GM21390 (cell line): Measurements from ENCODE around the gene FRMD4A.
"Not testable (repeated sequence)": the region's sequence is repeated elsewhere in the genome, so short reads cannot be mapped to it uniquely, and the experiment has no call there.

Source experiments
- ATAC-seq: cut with Tn5 transposase; IDR thresholded peaks from one replicate; pipeline ENCODE4 v1.9.1; 2021; ENCODE audit not compliant: unreplicated experiment

FRMD4A gene

DNA sequence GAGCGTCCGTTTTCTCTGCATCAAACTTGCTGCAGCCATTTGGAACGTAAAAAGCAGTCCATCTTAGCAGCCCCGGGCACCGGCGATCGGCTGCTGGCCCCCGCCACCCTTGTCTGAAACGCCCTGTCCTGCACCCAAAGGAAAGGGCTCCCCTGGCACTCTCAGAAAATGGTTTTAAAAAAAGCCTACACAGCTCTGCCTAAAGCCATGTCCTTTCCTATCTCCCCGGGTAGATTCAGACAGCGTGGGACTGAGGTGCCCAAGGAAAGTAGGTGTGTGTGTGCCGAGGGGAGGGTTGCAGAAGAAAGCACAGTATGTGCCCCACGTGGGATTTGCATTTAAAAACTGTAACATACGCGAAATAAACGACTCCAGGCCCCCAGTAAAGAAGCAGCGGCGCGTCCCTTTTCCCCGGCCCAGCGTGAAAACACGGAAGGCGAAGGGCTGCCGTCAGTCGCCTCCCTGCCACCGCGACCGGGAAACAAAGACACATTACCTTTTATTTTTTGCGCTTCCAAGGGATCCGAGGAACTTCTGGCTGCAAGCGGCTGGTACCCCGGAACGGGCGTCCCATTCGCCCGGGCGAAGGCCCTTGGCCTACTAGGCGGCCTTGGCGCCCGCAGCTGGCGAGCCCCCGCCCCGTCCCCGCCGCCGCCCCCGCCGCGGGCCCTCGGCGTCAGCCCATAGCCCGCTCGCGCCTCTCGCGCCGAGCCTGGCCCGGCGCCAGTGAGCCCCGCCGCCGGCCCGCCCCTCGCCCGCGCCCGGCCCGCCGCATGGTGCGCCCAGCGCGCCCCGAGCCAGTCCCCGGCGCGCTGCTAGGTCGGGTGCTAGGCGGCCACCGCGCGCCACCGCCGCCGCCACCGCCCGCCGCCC lies 439.4 kb downstream of the FRMD4A start:
- ATAC-seq = no peak

DNA sequence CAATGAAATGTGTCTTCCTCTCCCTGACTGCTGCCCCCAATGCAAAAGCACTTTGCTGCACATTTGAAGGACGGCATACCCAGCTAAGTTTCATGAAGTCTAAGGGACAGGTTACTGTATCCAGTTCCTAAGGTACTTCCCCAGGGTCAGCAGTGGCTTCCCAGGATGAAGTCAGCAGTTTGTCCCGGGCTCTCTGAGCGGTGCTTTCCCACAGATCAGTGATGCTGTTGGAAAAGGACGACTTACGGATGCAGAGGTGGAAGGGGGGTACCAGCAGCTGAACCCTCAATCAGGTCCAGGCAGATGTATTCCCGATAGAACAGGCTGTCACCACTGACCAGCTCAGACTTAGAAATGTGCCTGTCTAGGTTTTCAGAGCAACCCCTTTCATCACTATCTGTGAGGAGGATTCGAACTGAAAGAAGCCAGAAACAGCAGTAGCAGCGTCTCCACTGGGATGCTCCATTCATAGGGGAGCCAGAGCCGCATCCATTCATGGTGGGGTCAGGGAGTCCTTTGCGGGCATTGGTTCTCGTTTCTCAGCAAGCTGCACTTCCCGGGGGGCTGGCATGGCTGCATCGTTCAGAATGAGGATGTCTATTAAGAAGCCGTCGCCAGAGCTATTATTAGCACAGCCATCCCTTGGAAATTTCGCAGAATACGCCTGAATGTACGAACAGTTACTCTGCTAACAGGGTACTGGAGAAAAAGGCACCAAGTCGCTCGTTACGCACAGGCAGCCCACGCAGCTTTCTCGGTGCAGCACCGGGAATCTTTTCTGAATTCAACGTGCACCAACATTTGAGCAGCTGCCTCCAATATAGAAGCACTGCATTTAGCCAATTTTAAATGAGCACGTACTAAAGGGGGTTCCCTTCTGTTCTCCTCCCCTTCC lies 440.2 kb downstream of the FRMD4A start:
- no peak for ATAC-seq

DNA sequence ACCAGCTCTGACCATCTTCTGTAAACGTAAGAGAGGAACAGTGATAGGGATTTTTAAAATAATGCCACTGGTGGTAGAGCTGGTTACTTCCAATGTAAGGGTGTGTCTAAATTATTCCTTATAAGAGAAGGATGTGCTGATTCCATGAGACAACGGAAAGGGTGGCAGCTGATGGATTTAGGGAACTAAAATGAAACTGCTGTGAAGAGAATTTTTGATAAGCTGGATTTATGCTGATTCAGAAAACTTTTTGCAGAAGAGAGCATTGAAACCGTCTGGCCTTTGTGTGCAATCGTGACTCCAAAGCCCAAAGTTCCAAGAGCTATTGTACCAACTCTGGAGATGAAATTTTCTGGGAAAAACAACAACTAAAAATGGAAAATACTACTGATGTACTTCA lies 443.0 kb downstream of the FRMD4A start:
- ATAC-seq = no peak

DNA sequence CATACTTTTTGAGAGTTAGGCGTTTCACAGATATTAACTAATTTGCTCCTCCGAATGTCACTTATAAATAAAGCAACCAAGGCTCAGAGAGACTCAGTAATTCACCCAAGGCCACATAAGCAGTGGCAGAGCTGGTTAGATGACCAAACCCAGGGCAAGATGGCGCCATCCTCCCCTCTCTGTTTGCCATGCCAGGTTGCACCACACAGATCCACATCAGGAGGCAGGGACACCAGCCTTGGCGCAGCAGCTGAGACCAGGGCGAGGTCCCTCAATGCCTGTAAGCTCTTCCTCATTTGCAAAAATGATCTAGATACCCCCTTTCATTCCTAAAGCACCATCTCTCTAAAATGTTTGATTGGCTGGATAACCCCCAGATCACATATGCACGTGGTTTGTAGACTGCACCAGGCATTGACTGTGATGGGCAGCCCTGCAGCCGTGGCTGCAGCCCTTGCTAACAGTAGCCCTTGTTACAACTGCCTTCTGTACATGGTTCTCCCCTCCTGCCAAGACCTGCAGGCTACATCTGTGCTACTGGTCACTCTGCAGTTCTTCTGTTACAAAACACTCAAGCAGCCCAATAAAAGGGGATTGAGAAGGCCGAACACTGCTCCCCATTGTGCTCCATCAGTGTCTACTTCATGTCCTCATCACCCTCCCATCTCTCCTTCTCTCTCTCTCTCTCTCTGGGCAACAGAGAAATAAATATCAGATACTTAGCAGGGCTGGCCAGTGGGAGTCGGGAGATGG lies 445.3 kb downstream of the FRMD4A start:
- ATAC-seq = no peak

DNA sequence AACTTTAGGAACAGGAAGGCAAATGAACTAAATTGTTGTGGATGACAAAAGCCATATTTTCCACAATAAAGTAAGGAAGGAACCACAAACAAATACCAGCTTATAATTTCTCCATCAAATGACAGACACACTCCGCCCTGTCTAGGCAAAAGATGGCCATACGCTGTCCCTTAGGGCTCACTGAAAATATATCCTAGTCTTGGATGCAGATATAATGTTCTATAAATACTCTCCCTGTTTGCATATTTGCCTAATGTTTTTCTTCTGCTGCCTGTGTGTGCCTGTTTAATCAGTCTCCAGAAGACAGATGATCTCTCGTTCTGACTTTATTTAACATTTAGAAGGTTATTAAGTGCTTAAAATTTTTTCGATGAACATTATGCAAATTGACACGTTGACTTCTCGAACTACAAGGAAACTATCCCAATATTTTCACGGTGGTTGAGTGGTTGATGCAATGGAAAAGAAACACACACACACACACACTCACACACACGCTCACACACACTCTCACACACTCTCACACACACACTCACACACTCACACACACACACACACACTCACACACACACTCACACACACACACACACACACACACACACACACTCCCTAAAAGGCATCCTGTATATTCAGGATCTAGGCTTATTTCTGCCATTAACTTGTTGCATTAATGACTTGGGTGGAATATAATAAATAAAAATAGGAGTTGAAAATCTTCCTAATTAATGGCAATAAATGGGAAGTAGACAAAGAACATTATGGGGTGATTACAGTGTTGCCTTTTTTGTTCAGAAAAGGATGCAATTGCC lies 446.9 kb downstream of the FRMD4A start:
- ATAC-seq = no peak

DNA sequence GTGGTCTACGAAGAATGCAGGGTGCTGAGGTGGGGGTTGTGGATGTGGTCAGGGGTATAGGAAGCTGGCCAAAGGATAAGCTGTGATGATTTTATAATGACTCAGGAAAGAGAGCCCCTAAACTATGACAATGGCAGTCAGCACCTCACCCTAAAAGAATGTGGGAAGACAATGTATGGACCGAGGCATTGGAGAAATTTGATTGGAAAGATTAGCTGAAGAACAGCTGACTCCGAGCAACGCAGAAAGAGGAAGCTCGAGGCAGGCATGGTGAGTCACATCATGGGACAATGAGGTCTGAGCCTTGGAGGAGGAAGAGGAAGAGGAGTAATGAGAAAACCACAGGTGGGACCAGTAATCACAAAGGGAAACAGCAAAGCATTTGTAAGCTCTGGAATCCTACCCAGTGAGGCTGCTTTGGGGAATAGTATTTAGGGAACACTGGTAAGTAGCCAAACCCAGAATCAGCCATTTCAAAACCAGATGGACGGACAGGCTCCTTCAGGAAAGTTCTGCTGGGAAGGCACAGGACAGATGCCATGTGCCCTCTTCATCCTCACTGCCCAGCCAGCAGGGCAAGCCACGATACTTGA lies 448.5 kb downstream of the FRMD4A start:
- no peak for ATAC-seq

DNA sequence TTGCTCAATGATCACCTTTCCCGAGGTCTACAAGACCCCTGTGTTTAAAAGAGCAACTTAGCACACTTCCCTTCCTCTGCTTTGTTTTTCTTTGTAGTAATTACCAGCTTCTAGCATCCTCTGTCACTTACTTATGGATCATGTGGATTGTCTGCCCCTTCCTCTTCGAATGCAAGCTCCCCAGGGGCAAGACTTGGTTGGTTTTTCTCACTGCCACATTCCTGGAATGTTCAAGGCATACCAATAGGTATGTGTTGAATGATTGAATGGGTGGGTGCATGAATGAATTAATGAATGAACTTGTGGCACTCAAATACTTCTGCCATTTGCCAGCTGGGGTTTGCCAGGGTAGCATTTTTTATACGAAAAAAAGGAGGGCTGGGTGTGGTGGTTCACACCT lies 450.0 kb downstream of the FRMD4A start:
- ATAC-seq = no peak

DNA sequence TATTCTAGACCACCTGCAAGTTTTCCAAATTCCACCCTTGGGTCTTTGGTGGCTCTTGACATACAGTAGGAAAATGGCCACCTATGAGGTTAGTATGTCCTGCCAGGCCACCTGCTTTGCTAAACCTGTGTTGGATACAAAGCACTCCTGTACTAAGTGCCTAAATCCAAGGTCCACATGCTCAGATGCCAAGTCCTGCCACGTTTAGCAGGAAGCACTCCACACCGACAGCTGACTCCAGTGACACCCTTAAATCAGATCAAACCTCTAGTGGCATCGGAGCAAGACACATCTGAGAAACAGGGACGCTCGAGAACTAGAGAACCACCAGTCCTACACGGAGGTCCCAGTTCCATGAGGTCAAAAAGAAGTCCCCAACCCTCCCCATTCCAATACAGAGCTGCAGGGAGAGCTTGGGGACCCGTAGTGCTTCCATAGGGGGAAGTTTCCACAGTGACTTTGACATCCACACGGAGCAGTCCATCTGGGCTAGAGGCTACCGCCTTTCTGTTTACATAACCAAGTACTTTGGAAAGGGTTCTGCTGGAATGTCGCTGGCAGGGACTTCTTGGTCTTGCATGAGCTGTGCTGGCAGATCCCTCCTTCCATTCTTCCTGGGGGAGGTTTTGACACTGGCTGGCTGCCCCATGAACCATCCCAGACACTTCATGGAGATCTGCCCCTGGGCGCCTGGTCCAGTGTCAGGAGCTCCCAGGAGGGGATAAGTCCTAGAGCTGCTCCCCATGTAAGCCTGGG lies 453.4 kb downstream of the FRMD4A start:
- no peak for ATAC-seq

DNA sequence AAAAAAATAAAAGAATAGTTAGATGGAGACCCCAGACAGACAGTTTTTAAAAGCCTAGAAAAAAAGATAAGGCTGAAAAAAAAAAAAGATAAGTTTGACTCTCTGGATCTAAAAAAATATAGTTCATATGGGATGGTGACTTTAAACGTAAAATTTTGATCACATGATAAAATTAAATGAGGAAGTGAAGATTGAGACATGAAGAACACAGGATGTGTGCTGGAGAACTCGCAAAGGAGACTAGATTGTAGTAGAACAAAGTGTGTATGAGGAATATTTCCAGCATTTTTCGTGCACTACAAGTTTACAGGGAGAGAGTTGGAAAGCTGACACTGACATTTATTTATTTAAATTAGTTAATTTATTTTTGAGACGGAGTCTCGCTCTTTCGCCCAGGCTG lies 457.5 kb downstream of the FRMD4A start:
- ATAC-seq = no peak

DNA sequence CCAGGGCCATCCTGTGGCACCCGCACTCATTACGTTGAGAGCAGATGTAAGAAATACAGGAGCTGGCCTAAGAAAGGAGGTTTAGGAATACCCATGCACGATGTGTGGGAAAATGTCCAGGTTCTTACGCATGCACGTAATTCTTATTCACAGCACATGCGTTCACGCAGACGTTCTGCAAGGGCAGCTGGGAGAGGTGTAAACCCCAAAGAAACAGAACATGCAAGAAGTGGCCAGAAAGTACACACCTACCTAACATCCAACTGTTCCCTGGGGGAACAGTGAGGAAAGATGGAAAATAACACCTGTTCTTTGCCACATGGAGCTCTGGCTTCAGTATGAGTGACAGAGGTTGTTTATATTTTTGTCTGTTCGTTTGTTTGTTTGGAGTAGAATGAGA lies 458.3 kb downstream of the FRMD4A start:
- no peak for ATAC-seq

DNA sequence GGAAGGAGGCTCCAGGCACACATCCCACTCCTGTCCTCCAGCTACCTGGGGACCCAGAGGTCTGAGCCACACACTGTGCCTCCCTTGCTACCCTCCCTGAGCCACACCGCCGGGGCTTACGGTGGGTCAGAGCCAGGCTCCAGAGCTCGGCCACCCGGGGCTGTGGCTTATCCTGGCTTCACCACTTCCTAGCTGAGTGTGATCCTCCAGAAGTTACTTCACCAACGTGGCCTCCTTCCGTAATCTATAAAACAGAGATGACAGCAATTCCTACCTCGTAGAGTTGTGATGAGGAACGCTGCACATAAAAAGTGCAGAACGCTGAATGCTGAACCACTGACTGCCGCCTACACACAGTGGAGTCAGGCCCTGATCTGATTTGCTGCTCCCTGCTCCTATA lies 458.9 kb downstream of the FRMD4A start:
- ATAC-seq = no peak

DNA sequence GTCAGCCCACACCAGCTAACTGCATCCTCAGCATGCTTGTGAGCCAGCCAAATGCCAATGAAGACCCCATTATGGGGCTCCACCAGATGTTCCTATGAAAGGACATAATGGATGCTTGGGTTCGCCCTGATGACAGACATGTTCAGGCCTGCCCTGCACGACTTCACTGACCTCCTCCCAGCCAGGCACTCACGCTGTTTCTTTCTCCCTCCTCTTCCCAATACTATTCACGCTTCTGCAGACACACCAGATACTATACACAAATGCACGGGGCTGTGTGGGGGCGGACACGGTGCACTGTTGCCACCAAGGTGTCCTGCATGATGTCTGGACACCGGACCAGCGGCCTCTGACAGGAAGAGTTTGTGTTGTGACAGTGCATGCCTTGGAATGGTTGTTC lies 459.7 kb downstream of the FRMD4A start:
- ATAC-seq = no peak

DNA sequence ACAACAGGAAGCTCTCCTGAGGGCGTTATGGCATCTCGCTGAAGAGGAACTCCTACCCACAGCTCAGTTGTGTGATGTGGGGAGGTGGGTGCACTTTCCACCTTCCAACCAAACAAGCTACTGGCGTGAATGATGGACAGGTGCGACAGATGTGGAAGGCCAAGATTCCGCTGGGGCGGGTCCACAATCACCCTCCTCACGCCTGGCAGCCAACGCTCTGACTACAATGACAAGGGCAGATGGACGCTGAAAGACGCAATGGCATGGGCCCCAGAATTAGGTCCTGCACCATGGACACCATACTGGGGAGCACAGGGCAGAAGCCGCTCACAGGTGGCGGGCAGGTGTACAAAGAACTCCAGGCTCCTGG lies 461.4 kb downstream of the FRMD4A start:
- no peak for ATAC-seq

DNA sequence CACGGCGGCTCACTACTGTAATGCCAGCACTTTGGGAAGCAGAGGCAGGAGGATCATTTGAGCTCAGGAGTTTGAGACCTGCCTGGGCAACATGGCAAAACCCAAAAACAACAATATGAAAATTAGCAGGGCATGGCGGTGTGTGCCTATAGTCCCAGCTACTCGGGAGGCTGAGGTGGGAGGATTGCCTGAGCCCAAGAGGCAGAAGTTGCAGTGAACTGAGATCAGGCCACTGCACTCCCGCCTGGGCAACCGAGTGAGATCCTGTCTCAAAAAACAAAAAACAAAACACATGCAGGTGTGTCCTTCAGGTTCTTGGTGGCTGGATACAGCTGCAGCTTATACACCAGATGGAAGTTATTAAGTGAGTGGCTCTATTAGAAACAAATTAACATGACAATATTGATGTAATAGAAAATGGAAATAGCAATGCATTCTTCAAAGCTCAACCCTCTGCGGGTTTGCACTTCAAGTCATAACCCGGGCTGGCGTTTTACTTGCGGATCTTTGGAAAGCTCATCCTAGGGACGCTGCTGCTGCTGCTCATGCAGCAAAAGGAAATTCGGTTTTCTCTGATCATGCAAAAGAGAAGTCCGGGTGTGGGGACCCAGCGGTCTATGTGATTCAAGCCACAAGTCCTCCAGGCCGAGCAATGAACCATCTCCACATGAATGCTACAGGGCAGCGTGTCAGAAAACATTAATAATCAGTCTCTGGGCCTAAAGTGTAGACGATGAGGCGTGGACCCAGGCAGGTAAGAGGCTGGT lies 462.0 kb downstream of the FRMD4A start:
- ATAC-seq = no peak

DNA sequence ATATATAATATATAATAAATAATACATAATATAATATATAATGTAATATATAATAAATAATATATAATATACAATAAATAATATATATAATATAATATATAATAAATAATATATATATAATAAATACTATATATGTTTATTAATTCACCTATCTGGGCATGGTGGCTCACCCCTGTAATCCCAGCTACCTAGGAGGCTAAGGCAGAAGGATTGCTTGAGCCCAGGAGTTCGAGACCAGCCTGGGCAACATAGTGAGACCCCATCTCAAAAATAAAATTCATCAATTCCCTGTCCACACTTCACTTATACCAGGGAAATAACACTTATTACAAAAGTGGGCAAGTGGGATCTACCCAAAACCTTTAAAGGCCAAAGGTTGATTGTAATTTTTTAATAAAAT lies 462.9 kb downstream of the FRMD4A start:
- ATAC-seq = no peak

DNA sequence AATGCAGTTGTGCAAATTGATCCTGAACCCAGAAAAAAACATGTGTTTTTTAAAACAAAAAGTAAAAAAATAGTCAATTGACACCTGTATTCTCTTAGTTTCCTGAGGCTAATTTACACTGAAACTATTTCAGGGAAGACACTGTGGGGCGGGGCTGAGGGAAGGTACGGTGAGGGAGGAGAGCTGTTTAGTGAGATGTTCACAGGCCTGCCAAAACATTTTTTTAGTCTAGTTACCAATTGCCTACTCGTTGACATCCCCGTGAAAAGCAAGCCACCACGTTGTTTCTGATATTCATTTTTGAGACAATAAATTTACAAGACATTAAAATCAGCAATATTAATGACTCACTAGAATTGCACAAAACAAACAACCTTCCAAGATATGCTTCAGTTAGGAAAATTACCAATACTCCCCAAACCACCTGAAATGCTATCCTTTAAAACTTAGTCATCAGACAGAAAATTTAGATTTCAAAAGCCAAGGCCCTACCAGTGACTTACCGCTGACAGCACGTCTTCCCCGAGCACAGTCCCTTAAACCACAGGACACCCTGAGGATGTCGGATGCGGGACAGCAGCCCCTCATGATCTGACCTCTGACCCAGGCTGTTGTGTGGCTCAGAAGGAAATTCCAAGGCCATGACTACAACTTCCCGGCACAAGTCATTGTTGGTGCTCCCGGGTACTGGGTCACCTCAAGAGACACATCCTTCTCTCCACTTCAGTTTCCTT lies 464.8 kb downstream of the FRMD4A start:
- no peak for ATAC-seq

DNA sequence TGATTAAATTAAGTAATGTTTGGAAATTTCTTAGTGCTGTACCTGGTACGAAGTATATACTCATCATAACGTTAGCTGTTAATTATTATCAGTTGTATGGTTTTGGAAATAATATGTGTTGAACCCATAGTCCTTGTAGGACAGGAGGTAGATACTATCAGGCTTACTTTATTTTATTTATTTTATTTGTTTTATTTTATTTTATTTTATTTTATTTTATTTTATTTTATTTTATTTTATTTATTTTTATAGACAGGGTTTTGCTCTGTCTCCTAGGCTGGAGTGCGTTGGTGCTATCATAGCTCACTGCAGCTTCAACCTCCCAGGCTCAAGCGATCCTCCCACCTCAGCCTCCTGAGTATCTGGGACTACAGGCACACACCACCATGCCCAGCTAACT lies 465.5 kb downstream of the FRMD4A start:
- not testable (repeated sequence) for ATAC-seq
